GM19328 (cell line): Measurements from ENCODE around the gene C11orf65.
"Not testable (repeated sequence)": the region's sequence is repeated elsewhere in the genome, so short reads cannot be mapped to it uniquely, and the experiment has no call there.

Experiments
- ATAC-seq: cut with Tn5 transposase; IDR thresholded peaks from one replicate; pipeline ENCODE4 v1.9.1; 2021; ENCODE audit warnings: mild to moderate bottlenecking, moderate library complexity; ENCODE audit not compliant: unreplicated experiment

C11orf65 gene

GRCh38 chr11:108373505-108373904 is 93.8 kb downstream of the C11orf65 start:
- ATAC-seq: not testable (repeated sequence)

GRCh38 chr11:108370990-108371389 is 96.3 kb downstream of the C11orf65 start:
- ATAC-seq: no peak

GRCh38 chr11:108370315-108370714 is 97.0 kb downstream of the C11orf65 start:
- no peak for ATAC-seq

GRCh38 chr11:108369064-108369463 is 98.3 kb downstream of the C11orf65 start:
- no peak for ATAC-seq

- ATAC-seq: no peak
Measured at GRCh38 chr11:108368134-108368533, 99.2 kb downstream of the C11orf65 start.

- ATAC-seq: no peak
Measured at GRCh38 chr11:108364159-108364558, 103.2 kb downstream of the C11orf65 start.

GRCh38 chr11:108351468-108351867 is 115.9 kb downstream of the C11orf65 start:
- ATAC-seq: no peak

GRCh38 chr11:108346451-108346850 is 120.9 kb downstream of the C11orf65 start:
- no peak for ATAC-seq

GRCh38 chr11:108345767-108346166 is 121.6 kb downstream of the C11orf65 start:
- ATAC-seq: no peak

- no peak for ATAC-seq
Measured at GRCh38 chr11:108343714-108344113, 123.6 kb downstream of the C11orf65 start.

GRCh38 chr11:108341654-108342053 is 125.7 kb downstream of the C11orf65 start:
- no peak for ATAC-seq

GRCh38 chr11:108340973-108341372 is 126.4 kb downstream of the C11orf65 start:
- no peak for ATAC-seq

- ATAC-seq: no peak
Measured at GRCh38 chr11:108338750-108339149, 128.6 kb downstream of the C11orf65 start.

- no peak for ATAC-seq
Measured at GRCh38 chr11:108333403-108333899, 133.9 kb downstream of the C11orf65 start.
